Adrenal gland (tissue), 5 donors: ENCODE results near the gene MEIOSIN.

ENCODE experiments used
- CTCF ChIP-seq, 6 experiments: fragments of 450-650 bp in 4 of 6; fragments of 200-600 bp in 2 of 6; sonication (generic) in 1 of 6; IDR thresholded peaks; 1 replicate in 5 of 6; 2 replicates in 1 of 6; pipeline versions ENCODE4 v1.5.1 to v1.8.0; 2016 to 2021; ENCODE audit warnings: antibody characterized with exemption in 6 of 6, mild to moderate bottlenecking in 2 of 6, moderate library complexity in 1 of 6
- POLR2A ChIP-seq, 2 donors: fragments of 450-650 bp; IDR thresholded peaks; one replicate each; pipeline ENCODE4 v1.6.1; 2017; ENCODE audit warnings: antibody characterized with exemption in 2 of 2, mild to moderate bottlenecking in 2 of 2, moderate library complexity in 1 of 2
- donor health status: DM: no; HTN: no; CAD: no.

DNA sequence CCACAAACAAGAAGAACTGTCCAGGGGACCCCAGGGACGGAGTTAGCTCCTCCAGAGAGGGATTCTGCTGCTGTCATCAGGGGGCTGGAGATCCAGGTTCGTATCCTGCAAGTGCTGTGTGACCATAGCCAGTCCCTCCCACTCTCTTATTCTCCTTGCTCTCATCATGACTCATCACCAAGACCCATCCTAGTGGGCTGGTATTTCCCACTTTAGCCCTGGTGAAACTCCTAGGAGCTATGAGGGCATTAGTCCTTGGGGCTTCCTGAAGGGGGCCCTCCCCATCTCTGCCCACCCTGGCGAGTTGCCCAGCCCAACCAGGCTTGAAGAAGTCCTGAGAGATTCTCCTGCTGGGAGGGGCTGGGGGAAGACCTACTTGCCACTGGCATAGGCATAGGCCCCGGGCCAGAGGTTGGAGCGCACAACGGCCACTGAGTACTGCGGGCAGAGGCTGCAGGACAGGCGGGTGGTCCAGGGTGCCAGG lies 66.9 kb downstream of the MEIOSIN start:
- no peak for TF ChIP-seq CTCF (IDR thresholded peaks at IDR 0.05)
- no peak for TF ChIP-seq POLR2A (IDR thresholded peaks at IDR 0.05)
